ENCODE data around the gene TMTC4.

Gene TMTC4

DNA sequence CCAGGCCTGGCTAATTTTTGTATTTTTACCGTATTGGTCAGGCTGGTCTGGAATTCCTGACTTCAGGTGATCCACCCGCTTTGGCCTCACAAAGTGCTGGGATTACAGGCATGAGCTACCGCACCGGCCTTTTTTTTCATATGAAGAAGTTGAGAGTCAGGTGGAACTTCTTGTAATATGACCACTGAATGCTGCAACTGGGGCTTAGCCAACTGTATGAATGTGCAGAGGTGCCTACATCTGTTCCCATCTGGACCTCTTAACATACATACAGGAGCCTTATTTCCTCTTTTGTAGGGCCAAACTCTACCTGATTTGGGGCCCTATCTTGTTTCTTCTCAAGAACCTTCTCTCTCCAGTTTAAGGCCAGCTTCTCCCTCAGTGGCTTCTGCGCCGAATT, 74.1 kb downstream of the TMTC4 start:
- TF ChIP-seq MYC (IDR thresholded peaks at IDR 0.05; ENCODE audit: low read depth, low read length) (no peak), POLR2A (IDR thresholded peaks at IDR 0.05; ENCODE audit: extremely low read depth, insufficient read length) (no peak)
- TF ChIP-seq, protein P1, sequence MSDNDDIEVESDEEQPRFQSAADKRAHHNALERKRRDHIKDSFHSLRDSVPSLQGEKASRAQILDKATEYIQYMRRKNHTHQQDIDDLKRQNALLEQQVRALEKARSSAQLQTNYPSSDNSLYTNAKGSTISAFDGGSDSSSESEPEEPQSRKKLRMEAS (IDR thresholded peaks at IDR 0.05; ENCODE audit: low read depth, low read length), result no peak
- TF ChIP-seq, protein P2, sequence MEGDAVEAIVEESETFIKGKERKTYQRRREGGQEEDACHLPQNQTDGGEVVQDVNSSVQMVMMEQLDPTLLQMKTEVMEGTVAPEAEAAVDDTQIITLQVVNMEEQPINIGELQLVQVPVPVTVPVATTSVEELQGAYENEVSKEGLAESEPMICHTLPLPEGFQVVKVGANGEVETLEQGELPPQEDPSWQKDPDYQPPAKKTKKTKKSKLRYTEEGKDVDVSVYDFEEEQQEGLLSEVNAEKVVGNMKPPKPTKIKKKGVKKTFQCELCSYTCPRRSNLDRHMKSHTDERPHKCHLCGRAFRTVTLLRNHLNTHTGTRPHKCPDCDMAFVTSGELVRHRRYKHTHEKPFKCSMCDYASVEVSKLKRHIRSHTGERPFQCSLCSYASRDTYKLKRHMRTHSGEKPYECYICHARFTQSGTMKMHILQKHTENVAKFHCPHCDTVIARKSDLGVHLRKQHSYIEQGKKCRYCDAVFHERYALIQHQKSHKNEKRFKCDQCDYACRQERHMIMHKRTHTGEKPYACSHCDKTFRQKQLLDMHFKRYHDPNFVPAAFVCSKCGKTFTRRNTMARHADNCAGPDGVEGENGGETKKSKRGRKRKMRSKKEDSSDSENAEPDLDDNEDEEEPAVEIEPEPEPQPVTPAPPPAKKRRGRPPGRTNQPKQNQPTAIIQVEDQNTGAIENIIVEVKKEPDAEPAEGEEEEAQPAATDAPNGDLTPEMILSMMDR (IDR thresholded peaks at IDR 0.05; ENCODE audit: low read depth, low read length), result no peak
- no peak overlapping the region for H3K4me3 ChIP-seq (ENCODE audit: low read depth, low read length)
- DNase-seq (ENCODE audit: low read depth), result no peak

DNA sequence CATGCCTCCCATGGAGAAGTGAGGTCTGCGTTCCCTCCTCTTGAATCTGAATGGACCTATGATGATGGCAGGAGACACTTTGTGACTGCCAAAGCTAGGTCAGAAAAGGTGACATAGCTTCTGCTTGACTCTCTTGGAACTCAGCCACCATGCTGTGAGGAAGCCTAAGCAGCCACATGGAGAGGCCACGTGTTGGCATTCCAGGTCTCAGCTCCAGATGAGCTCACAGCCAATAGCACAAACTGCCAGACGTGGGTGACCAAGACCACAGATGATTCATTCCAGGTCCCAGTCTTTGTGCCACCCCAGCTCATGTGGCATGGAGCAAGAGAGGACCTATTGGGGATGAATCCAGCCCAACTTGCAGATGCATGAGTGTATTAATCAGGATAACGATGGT, 77.3 kb downstream of the TMTC4 start:
- no peak overlapping the region for H3K4me3 ChIP-seq (ENCODE audit: low read depth, low read length)
- DNase-seq (ENCODE audit: low read depth), result no peak
- TF ChIP-seq MYC (IDR thresholded peaks at IDR 0.05; ENCODE audit: low read depth, low read length), result no peak

DNA sequence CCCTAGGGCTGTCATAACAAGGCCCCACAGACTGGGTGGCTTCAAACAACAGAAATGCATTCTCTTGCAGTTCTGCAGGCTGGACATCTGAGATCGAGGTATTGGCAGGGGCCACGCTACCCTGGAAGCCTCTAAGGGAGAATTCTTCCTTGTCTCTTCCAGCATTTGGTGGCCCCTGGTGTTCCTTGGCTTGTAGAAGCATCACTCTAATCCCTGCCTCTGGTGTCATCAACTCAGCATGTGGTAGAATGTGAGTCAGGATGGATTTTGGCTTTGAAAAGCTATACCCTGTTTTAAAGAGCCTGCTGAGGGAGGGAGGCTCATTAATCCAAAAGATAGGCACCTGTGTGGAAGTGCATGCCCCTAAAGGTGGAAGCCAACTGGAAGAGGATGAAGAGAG, 78.1 kb downstream of the TMTC4 start:
- TF ChIP-seq MYC (IDR thresholded peaks at IDR 0.05; ENCODE audit: low read depth, low read length) (no peak), POLR2A (IDR thresholded peaks at IDR 0.05; ENCODE audit: extremely low read depth, insufficient read length) (no peak)
- TF ChIP-seq, protein P2 (IDR thresholded peaks at IDR 0.05; ENCODE audit: low read depth, low read length), result no peak
- TF ChIP-seq, protein P1 (IDR thresholded peaks at IDR 0.05; ENCODE audit: low read depth, low read length), result no peak
- DNase-seq (ENCODE audit: low read depth), result no peak

DNA sequence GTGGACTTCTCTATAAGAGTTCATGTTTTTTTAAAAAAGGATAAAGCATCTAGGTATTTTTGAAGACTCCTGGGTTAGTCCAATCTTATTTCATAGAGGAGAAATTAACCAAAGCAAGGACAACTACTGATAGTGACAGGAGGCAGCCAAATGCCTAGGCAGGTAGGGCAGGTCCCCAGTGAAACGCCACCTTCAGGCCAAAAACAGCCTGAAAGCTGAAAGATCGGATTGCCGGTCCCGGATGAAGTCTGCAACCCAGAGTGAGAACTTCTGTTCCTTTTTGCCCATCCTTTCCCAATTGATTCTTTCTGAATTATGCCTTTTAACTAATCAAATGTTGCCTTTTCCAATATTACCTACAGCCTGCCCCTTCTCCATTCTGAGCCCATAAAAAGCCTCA, 79.9 kb downstream of the TMTC4 start:
- TF ChIP-seq POLR2A (IDR thresholded peaks at IDR 0.05; ENCODE audit: extremely low read depth, insufficient read length) (no peak), MYC (IDR thresholded peaks at IDR 0.05; ENCODE audit: low read depth, low read length) (no peak)
- TF ChIP-seq, protein P2 (IDR thresholded peaks at IDR 0.05; ENCODE audit: low read depth, low read length), result peak; percentile 19
- TF ChIP-seq, protein P1 (IDR thresholded peaks at IDR 0.05; ENCODE audit: low read depth, low read length), result no peak
- no peak for DNase-seq (ENCODE audit: low read depth)
- no peak overlapping the region for H3K4me3 ChIP-seq (ENCODE audit: low read depth, low read length)

More for the DNA sequence above, 78.1 kb downstream of the TMTC4 start:
- H3K4me3 ChIP-seq (ENCODE audit: low read depth, low read length), result no peak overlapping the region

DNA sequence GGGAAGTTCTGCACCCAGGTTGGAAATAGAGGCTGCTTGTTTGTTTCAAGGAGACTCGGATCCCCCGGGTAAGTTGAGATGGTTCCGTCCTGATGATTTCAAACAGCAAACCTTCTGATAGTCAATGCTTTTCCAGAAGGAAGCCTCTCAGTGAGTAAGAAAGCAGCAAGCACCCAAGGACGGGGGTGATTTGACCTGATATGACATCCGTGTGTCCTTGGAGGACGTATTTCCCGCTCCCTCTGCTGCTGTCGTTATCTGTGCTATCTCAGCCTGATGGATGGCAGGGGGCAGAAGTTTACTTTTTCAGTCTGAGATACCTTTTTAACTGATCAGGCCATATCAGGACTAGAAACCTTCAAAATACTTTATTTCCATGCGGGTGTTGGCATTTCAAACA, 80.3 kb downstream of the TMTC4 start:
- DNase-seq (ENCODE audit: low read depth), result no peak
- no peak overlapping the region for H3K4me3 ChIP-seq (ENCODE audit: low read depth, low read length)
- no peak for TF ChIP-seq POLR2A (IDR thresholded peaks at IDR 0.05; ENCODE audit: extremely low read depth, insufficient read length)
- TF ChIP-seq MYC (IDR thresholded peaks at IDR 0.05; ENCODE audit: low read depth, low read length), result no peak
- TF ChIP-seq, protein P2 (IDR thresholded peaks at IDR 0.05; ENCODE audit: low read depth, low read length), result no peak

DNA sequence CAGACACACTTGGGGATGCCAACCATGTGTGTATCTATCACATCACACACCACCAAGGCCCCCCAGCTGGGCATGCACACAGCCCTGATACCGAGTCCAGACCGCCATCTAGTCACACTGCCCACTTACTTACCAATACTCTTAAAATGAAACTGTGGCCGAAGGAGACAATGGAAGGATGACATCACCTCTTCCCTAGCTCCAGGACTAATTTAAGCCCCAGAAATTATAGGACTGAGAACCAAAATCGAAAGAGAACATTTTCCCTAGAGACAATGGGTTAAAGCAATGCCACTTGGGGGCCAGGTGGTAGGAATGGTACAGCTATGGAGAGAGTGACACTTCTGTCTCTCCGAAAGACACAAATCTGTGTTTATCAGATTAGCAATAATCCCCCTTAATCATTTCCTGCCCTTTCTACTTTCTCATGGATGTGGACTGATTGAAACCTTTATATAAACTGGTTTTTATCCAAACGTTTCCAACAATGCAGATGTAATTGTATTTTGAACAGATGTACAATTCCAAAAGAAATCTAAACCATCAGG, 85.3 kb downstream of the TMTC4 start:
- DNase-seq (ENCODE audit: low read depth), result peak; percentile 9
- no peak for TF ChIP-seq POLR2A (IDR thresholded peaks at IDR 0.05; ENCODE audit: extremely low read depth, insufficient read length)
- TF ChIP-seq, protein P1 (IDR thresholded peaks at IDR 0.05; ENCODE audit: low read depth, low read length), result no peak
- no peak for TF ChIP-seq MYC (IDR thresholded peaks at IDR 0.05; ENCODE audit: low read depth, low read length)
- TF ChIP-seq, protein P2 (IDR thresholded peaks at IDR 0.05; ENCODE audit: low read depth, low read length), result no peak
- no peak overlapping the region for H3K4me3 ChIP-seq (ENCODE audit: low read depth, low read length)

All from NB4 (cell line).